ENCODE results near the gene PON3. TPM values are rescaled to one million over a fixed set of nuclear protein-coding genes. Genes with fewer than 3 reads are reported as not detected.

The PON3 gene
- total and polyA plus RNA-seq, 2 of the 8 experiments (the other 6 are each of a cell fraction or from before 2014, with no cell fraction given) = not detected

DNA sequence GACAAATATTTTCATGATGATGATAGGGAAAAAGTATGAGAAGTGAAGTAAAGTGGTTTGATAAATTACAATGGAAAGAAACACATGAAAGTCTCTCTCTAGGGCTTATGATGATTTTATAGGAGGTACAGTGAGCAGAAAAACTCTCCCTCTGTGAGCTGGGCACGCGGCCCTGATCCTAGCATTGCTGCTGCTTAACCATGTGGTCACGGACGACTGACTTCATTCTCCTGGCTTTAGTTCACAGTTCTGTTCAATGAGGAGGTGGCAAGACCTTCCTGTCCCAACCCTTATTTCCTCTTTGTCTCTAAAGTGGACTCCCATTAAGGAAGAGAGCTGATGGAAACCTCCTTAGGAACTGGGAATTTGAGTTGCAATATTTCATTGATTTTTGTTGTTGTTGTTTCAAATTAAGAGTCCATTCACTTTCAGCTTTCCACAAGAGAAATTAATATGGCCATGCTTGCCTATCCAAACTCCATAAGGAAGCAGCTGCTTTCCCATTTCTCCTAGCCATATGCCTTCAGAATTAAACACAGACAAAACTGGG, 8.2 kb upstream of the PON3 start (continued):
- TF ChIP-seq SIN3A (conservative IDR thresholded peaks at IDR 0.05 in 1 of 2, IDR thresholded peaks at IDR 0.05 in 1 of 2; ENCODE audit: low read depth in 1 of 2, low read length in 2 of 2) (no peak), CBX8 (IDR thresholded peaks at IDR 0.05; ENCODE audit: borderline replicate concordance, low read depth, low read length) (no peak)
